ENCODE results near the gene PCBP3.
"Not testable (repeated sequence)": the region's sequence is repeated elsewhere in the genome, so short reads cannot be mapped to it uniquely, and the experiment has no call there.

Gene PCBP3

GRCh38 chr21:45883090-45883489, 239.6 kb downstream of the PCBP3 start:
- no peak for DNase-seq (ENCODE audit: low read depth in 1 of 2, low spot score in 1 of 2)
- H3K27me3 ChIP-seq (ENCODE audit: insufficient read depth, poor library complexity, severe bottlenecking) = no peaks in the 10 kb centered on the region
- TF ChIP-seq GABPA (IDR thresholded peaks at IDR 0.05; ENCODE audit: low read depth) (no peak), POLR2AphosphoS5 (IDR thresholded peaks at IDR 0.05; ENCODE audit: low read depth) (no peak), REST (IDR thresholded peaks at IDR 0.05; ENCODE audit: insufficient replicate concordance, low read depth) (no peak), CTCF (IDR thresholded peaks at IDR 0.05; ENCODE audit: insufficient read depth, low read length) (no peak), SPI1 (IDR thresholded peaks at IDR 0.05; ENCODE audit: borderline replicate concordance, low read depth) (no peak)

GRCh38 chr21:45885597-45885929, 242.0 kb downstream of the PCBP3 start:
- Histone ChIP-seq H3K27ac (replicated peaks) (no peak overlapping the region), H3K4me3 (replicated peaks; ENCODE audit: insufficient read depth, low read length) (no peak overlapping the region), H3K27me3 (ENCODE audit: insufficient read depth, poor library complexity, severe bottlenecking) (no peaks in the 10 kb centered on the region)
- TF ChIP-seq POLR2AphosphoS5 (IDR thresholded peaks at IDR 0.05; ENCODE audit: low read depth) (no peak), CTCF (IDR thresholded peaks at IDR 0.05; ENCODE audit: insufficient read depth, low read length) (no peak), REST (IDR thresholded peaks at IDR 0.05; ENCODE audit: insufficient replicate concordance, low read depth) (no peak), GABPA (IDR thresholded peaks at IDR 0.05; ENCODE audit: low read depth) (no peak), SPI1 (IDR thresholded peaks at IDR 0.05; ENCODE audit: borderline replicate concordance, low read depth) (no peak)
- DNase-seq (ENCODE audit: low read depth in 1 of 2, low spot score in 1 of 2) = no peak

More at GRCh38 chr21:45883090-45883489, 239.6 kb downstream of the PCBP3 start:
- no peak overlapping the region for H3K4me3 ChIP-seq (replicated peaks; ENCODE audit: insufficient read depth, low read length)
- H3K27ac ChIP-seq (replicated peaks) = no peak overlapping the region

GRCh38 chr21:45885930-45886601, 242.5 kb downstream of the PCBP3 start:
- DNase-seq (ENCODE audit: low read depth in 1 of 2, low spot score in 1 of 2) = peak in 1 of 2 experiments; percentile 34
- not testable (repeated sequence) for H3K27ac ChIP-seq (replicated peaks); H3K27me3 ChIP-seq (ENCODE audit: insufficient read depth, poor library complexity, severe bottlenecking)

More at GRCh38 chr21:45885930-45886601, 242.5 kb downstream of the PCBP3 start:
- H3K4me3 ChIP-seq (replicated peaks; ENCODE audit: insufficient read depth, low read length) = not testable (repeated sequence)
- TF ChIP-seq REST (IDR thresholded peaks at IDR 0.05; ENCODE audit: insufficient replicate concordance, low read depth) (peak; percentile 84), POLR2AphosphoS5 (IDR thresholded peaks at IDR 0.05; ENCODE audit: low read depth) (peak; percentile 72; the same call in 1 of the 2 replicates)
